Prostate gland (tissue), 2 donors: ENCODE measurements around the gene ARMC8.

Experiments used
- POLR2A ChIP-seq: fragments of 450-650 bp; IDR thresholded peaks from one replicate; pipeline ENCODE4 v1.6.1; 2016; ENCODE audit warnings: antibody characterized with exemption, mild to moderate bottlenecking
- POLR2AphosphoS5 ChIP-seq: sonication (generic); formaldehyde crosslinking; IDR thresholded peaks from one replicate; pipeline ENCODE4 v1.6.1; 2017; ENCODE audit warnings: antibody characterized with exemption
- TF ChIP-seq, protein P1 (sequence below), 4 experiments: fragments of 200-600 bp in 2 of 4; fragments of 450-650 bp in 2 of 4; sonication (generic) in 2 of 4; IDR thresholded peaks; 1 replicate in 3 of 4; 2 replicates in 1 of 4; pipeline ENCODE4 v1.5.1; 2016 to 2019; ENCODE audit warnings: antibody characterized with exemption in 4 of 4, mild to moderate bottlenecking in 2 of 4, moderate library complexity in 2 of 4

DNA sequence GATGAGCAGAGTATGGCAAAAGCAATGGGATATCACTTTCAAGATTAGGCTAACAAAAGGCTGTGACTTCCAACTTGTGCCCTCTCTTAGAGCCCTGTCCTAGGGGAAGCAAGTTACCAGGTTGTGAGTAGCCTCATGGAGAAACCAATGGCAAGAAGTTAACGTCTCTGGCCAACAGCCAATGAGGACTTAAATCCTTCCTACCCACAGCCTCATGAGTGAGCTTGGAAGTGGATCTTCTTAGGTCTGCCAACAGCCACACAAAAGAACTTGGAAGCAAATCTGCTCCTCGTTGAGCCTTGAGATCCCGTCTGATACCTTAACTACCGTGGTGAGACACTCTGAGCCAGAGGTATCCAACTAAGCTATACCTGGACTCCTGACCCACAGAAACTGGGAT, 136.9 kb downstream of the ARMC8 start:
- TF ChIP-seq, protein P1, sequence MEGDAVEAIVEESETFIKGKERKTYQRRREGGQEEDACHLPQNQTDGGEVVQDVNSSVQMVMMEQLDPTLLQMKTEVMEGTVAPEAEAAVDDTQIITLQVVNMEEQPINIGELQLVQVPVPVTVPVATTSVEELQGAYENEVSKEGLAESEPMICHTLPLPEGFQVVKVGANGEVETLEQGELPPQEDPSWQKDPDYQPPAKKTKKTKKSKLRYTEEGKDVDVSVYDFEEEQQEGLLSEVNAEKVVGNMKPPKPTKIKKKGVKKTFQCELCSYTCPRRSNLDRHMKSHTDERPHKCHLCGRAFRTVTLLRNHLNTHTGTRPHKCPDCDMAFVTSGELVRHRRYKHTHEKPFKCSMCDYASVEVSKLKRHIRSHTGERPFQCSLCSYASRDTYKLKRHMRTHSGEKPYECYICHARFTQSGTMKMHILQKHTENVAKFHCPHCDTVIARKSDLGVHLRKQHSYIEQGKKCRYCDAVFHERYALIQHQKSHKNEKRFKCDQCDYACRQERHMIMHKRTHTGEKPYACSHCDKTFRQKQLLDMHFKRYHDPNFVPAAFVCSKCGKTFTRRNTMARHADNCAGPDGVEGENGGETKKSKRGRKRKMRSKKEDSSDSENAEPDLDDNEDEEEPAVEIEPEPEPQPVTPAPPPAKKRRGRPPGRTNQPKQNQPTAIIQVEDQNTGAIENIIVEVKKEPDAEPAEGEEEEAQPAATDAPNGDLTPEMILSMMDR (IDR thresholded peaks at IDR 0.05): no peak
- no peak for TF ChIP-seq POLR2AphosphoS5
- TF ChIP-seq POLR2A: no peak
